ENCODE measurements around the gene IKBKE. TPM values are rescaled to one million over a fixed set of nuclear protein-coding genes. Genes with fewer than 3 reads are reported as not detected.
"Not testable (repeated sequence)": the region's sequence is repeated elsewhere in the genome, so short reads cannot be mapped to it uniquely, and the experiment has no call there.

IKBKE gene
- total and polyA plus RNA-seq, 9 donors: 3.4 to 6.2 (median 4.0) TPM

GRCh38 chr1:206482611-206483010 lies 12.3 kb downstream of the IKBKE start:
- no peak overlapping the region for H3K27ac ChIP-seq (ENCODE audit: low read length)
- peaks cover 15% of the 10 kb centered on the region for H3K36me3 ChIP-seq (ENCODE audit: control insufficient read depth, insufficient read depth, low read length)
- WGBS (ENCODE audit: insufficient coverage): 97% methylated on average over 2 of the region's 2 CpGs

DNA sequence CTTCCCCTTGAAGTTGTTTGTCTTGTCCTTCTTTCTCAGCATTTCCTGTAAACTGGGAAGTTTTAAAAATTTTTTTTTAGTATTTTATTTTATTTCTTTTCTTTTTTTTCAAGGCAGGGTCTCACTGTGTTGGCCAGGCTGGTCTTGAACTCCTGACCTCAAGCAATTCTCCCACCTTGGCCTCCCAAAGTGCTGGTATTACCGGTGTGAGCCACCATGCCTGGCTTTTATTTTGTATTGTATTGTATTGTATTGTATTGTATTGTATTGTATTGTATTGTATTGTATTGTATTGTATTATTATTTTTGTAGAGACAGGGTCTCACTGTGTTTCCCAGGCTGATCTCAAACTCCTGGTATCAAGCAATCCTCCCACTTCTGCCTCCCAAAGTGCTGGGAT lies 13.6 kb downstream of the IKBKE start:
- DNase-seq; H3K9me3 ChIP-seq (replicated peaks; ENCODE audit: control insufficient read depth, low read depth, low read length); H3K27ac ChIP-seq (ENCODE audit: low read length); H3K27me3 ChIP-seq (ENCODE audit: control insufficient read depth, insufficient read depth, low read length); H3K4me3 ChIP-seq (ENCODE audit: low read length): not testable (repeated sequence)
- no CpG with 5 or more reads among the region's 1 CpG for whole genome bisulfite sequencing (ENCODE audit: insufficient coverage)
- Histone ChIP-seq H3K36me3 (ENCODE audit: control insufficient read depth, insufficient read depth, low read length) (peaks cover 16% of the 10 kb centered on the region), H3K4me1 (ENCODE audit: control insufficient read depth, insufficient read depth, low read length) (peaks cover 18% of the 10 kb centered on the region)

More at GRCh38 chr1:206482611-206483010, 12.3 kb downstream of the IKBKE start:
- Histone ChIP-seq H3K9me3 (replicated peaks; ENCODE audit: control insufficient read depth, low read depth, low read length) (no peaks in the 10 kb centered on the region), H3K27me3 (ENCODE audit: control insufficient read depth, insufficient read depth, low read length) (no peaks in the 10 kb centered on the region), H3K4me3 (ENCODE audit: low read length) (no peak overlapping the region), H3K4me1 (ENCODE audit: control insufficient read depth, insufficient read depth, low read length) (peaks cover 14% of the 10 kb centered on the region)
- no peak for DNase-seq

- H3K36me3 ChIP-seq (ENCODE audit: control insufficient read depth, insufficient read depth, low read length): peaks cover 16% of the 10 kb centered on the region
- WGBS (ENCODE audit: insufficient coverage): 86% methylated on average over 10 of the region's 10 CpGs
- DNase-seq: no peak
These were observed 14.6 kb downstream of the IKBKE start for GRCh38 chr1:206484901-206485300.

DNA sequence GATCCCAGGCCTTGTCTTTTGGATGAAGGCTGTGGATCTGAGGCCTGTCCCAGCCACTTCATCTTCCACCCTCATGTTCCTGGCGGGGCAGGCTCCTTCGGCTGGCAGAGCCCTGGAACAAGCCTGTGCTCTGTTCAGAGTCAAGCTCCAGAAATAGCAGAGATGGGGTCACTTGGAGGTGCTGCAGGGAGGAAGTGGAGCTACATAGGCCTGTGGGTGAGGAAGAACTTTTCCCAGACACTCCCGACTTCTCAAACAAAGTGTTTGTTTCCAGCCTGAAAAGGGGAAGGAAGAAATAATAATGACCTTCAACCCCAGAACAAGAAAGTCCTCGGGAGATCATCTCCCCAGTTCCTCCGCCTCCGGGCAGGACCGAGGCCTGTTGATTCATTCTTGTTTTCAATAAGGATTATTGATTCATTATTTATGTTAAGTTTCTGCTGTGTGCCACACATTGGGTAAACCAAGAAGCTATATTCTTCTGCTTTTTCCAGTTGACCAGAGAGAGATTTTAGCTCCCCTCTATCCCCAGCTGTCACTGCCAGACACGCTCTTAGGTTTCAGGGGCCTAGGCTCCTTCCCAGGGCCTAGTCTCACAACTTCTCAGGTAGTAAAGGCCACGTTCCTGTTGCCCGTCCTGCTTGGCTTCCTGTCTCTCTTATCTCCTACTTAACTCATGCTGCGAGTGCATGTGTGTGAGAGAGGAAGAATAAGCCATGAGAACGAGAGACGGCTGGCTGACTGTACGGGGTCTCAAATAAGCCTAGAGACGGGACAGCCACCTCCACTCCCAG lies 16.9 kb downstream of the IKBKE start:
- no peak overlapping the region for H3K4me3 ChIP-seq (ENCODE audit: low read length)
- H3K27me3 ChIP-seq (ENCODE audit: control insufficient read depth, insufficient read depth, low read length): no peaks in the 10 kb centered on the region
- peaks cover 16% of the 10 kb centered on the region for H3K36me3 ChIP-seq (ENCODE audit: control insufficient read depth, insufficient read depth, low read length)
- no peaks in the 10 kb centered on the region for H3K9me3 ChIP-seq (replicated peaks; ENCODE audit: control insufficient read depth, low read depth, low read length)
- H3K4me1 ChIP-seq (ENCODE audit: control insufficient read depth, insufficient read depth, low read length): peaks cover 17% of the 10 kb centered on the region
- 58% methylated on average over 2 of the region's 15 CpGs for WGBS (ENCODE audit: insufficient coverage)
- no peak for DNase-seq
- peak overlapping the region; percentile 9 for H3K27ac ChIP-seq (ENCODE audit: low read length)

More at GRCh38 chr1:206484901-206485300, 14.6 kb downstream of the IKBKE start:
- no peaks in the 10 kb centered on the region for H3K9me3 ChIP-seq (replicated peaks; ENCODE audit: control insufficient read depth, low read depth, low read length)
- H3K27me3 ChIP-seq (ENCODE audit: control insufficient read depth, insufficient read depth, low read length): no peaks in the 10 kb centered on the region
- no peak overlapping the region for H3K27ac ChIP-seq (ENCODE audit: low read length)
- no peak overlapping the region for H3K4me3 ChIP-seq (ENCODE audit: low read length)
- peaks cover 18% of the 10 kb centered on the region for H3K4me1 ChIP-seq (ENCODE audit: control insufficient read depth, insufficient read depth, low read length)

DNA sequence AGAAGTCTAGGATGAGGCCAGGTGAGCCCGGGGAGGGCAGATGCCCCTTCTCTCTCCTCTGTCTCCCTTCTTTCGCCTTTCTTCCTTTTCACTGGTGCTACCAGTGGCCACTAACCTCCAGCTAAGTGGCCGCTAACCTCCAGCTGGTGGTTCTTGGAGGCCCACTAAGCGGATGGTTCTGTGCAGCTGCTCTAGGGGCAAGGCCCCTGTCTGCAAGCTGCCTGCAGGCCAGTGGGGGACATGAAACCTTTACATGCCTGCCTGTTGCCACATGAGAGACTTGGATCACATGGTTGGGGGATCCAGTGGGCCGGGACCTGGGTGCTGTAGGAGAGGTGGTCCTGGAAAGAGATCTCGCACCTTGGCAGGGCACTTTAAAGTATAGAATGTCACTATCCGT lies 17.7 kb downstream of the IKBKE start:
- WGBS (ENCODE audit: insufficient coverage): 96% methylated on average over 5 of the region's 7 CpGs
- Histone ChIP-seq H3K27me3 (ENCODE audit: control insufficient read depth, insufficient read depth, low read length) (no peaks in the 10 kb centered on the region), H3K27ac (ENCODE audit: low read length) (no peak overlapping the region), H3K9me3 (replicated peaks; ENCODE audit: control insufficient read depth, low read depth, low read length) (no peaks in the 10 kb centered on the region), H3K4me3 (ENCODE audit: low read length) (no peak overlapping the region), H3K36me3 (ENCODE audit: control insufficient read depth, insufficient read depth, low read length) (peaks cover 15% of the 10 kb centered on the region), H3K4me1 (ENCODE audit: control insufficient read depth, insufficient read depth, low read length) (peaks cover 17% of the 10 kb centered on the region)
- DNase-seq: no peak

- H3K27ac ChIP-seq (ENCODE audit: low read length): no peak overlapping the region
- no peaks in the 10 kb centered on the region for H3K27me3 ChIP-seq (ENCODE audit: control insufficient read depth, insufficient read depth, low read length)
- no peaks in the 10 kb centered on the region for H3K9me3 ChIP-seq (replicated peaks; ENCODE audit: control insufficient read depth, low read depth, low read length)
- peaks cover 17% of the 10 kb centered on the region for H3K36me3 ChIP-seq (ENCODE audit: control insufficient read depth, insufficient read depth, low read length)
- DNase-seq: no peak
- WGBS (ENCODE audit: insufficient coverage): no CpG with 5 or more reads among the region's 3 CpGs
- peaks cover 17% of the 10 kb centered on the region for H3K4me1 ChIP-seq (ENCODE audit: control insufficient read depth, insufficient read depth, low read length)
- H3K4me3 ChIP-seq (ENCODE audit: low read length): no peak overlapping the region
These were observed 18.2 kb downstream of the IKBKE start for GRCh38 chr1:206488466-206488865.

GRCh38 chr1:206489980-206490770 lies 19.9 kb downstream of the IKBKE start:
- WGBS (ENCODE audit: insufficient coverage): 43% methylated on average over 17 of the region's 22 CpGs
- H3K4me3 ChIP-seq (ENCODE audit: low read length): no peak overlapping the region
- peaks cover 20% of the 10 kb centered on the region for H3K4me1 ChIP-seq (ENCODE audit: control insufficient read depth, insufficient read depth, low read length)
- peaks cover 21% of the 10 kb centered on the region for H3K36me3 ChIP-seq (ENCODE audit: control insufficient read depth, insufficient read depth, low read length)
- H3K27ac ChIP-seq (ENCODE audit: low read length): no peak overlapping the region
- DNase-seq: peak; percentile 78
- H3K27me3 ChIP-seq (ENCODE audit: control insufficient read depth, insufficient read depth, low read length): no peaks in the 10 kb centered on the region
- H3K9me3 ChIP-seq (replicated peaks; ENCODE audit: control insufficient read depth, low read depth, low read length): no peaks in the 10 kb centered on the region

DNA sequence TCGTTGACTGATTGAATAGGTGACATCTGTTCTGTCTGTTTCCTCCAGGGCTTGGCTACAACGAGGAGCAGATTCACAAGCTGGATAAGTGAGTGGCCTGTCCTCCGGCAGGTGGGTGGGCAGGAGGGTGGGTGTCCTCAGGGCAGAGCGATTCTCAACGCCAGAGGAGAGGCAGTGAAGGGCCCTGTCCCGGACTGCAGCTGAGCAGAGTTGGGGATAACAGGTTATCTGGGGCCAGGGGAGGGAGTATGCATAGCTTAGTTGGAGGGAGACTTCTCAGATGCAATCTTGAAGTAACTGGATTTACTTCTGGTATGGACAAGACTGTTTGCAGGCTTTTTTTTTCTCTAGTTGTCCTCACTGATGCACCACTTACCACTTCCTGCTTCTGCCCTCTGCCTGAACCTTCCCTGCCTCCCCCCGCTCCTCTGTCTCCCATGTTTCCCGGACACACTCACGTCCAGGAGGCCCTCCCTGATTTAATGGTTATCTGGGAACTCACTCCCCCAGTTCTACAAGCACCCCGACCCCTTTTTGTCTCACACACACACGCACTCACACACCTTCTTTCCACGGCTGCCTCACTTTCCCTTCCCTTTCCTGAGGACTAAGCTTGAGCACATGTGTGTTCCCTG lies 20.6 kb downstream of the IKBKE start:
- WGBS (ENCODE audit: insufficient coverage): 66% methylated on average over 11 of the region's 12 CpGs
- Histone ChIP-seq H3K9me3 (replicated peaks; ENCODE audit: control insufficient read depth, low read depth, low read length) (no peaks in the 10 kb centered on the region), H3K4me1 (ENCODE audit: control insufficient read depth, insufficient read depth, low read length) (peaks cover 24% of the 10 kb centered on the region), H3K4me3 (ENCODE audit: low read length) (no peak overlapping the region), H3K27ac (ENCODE audit: low read length) (no peak overlapping the region), H3K36me3 (ENCODE audit: control insufficient read depth, insufficient read depth, low read length) (peaks cover 21% of the 10 kb centered on the region), H3K27me3 (ENCODE audit: control insufficient read depth, insufficient read depth, low read length) (no peaks in the 10 kb centered on the region)
- DNase-seq: no peak

DNA sequence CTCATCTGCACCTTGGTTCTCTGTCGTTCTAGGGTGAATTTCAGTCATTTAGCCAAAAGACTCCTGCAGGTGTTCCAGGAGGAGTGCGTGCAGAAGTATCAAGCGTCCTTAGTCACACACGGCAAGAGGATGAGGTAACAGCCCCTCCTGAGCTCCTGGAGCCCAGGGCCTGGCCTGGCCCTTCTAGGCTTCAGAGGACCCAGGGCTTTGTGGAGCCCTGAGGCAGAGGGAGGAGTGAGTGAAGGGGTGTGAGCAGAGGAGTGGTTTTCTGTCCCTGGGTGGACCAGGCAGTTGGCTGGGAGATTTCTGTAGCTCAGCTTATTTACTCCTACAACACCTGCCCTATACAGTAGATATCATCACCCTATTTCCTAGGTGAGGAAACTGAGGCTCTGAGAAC lies 21.3 kb downstream of the IKBKE start:
- H3K9me3 ChIP-seq (replicated peaks; ENCODE audit: control insufficient read depth, low read depth, low read length): no peaks in the 10 kb centered on the region
- no peak overlapping the region for H3K4me3 ChIP-seq (ENCODE audit: low read length)
- H3K4me1 ChIP-seq (ENCODE audit: control insufficient read depth, insufficient read depth, low read length): peaks cover 29% of the 10 kb centered on the region
- peaks cover 19% of the 10 kb centered on the region for H3K36me3 ChIP-seq (ENCODE audit: control insufficient read depth, insufficient read depth, low read length)
- H3K27ac ChIP-seq (ENCODE audit: low read length): no peak overlapping the region
- 73% methylated on average over 4 of the region's 4 CpGs for WGBS (ENCODE audit: insufficient coverage)
- H3K27me3 ChIP-seq (ENCODE audit: control insufficient read depth, insufficient read depth, low read length): no peaks in the 10 kb centered on the region
- no peak for DNase-seq

GRCh38 chr1:206492589-206492988 lies 22.3 kb downstream of the IKBKE start:
- Histone ChIP-seq H3K27me3 (ENCODE audit: control insufficient read depth, insufficient read depth, low read length) (no peaks in the 10 kb centered on the region), H3K4me1 (ENCODE audit: control insufficient read depth, insufficient read depth, low read length) (peaks cover 24% of the 10 kb centered on the region), H3K9me3 (replicated peaks; ENCODE audit: control insufficient read depth, low read depth, low read length) (no peaks in the 10 kb centered on the region), H3K27ac (ENCODE audit: low read length) (no peak overlapping the region), H3K36me3 (ENCODE audit: control insufficient read depth, insufficient read depth, low read length) (peaks cover 19% of the 10 kb centered on the region), H3K4me3 (ENCODE audit: low read length) (no peak overlapping the region)
- DNase-seq: no peak
- WGBS (ENCODE audit: insufficient coverage): 86% methylated on average over 9 of the region's 10 CpGs

Measured in muscle of leg (tissue), 11 donors.